Kidney epithelial cell (primary cell): ENCODE measurements around the gene ADAMTS16. TPM values are rescaled to one million over a fixed set of nuclear protein-coding genes. Genes with fewer than 3 reads are reported as not detected.
A peak's percentile ranks its signal among the peaks of the same experiment; 100 is the strongest.
"Not testable (repeated sequence)": the region's sequence is repeated elsewhere in the genome, so short reads cannot be mapped to it uniquely, and the experiment has no call there.

Source experiments
- DNase-seq: peaks from one replicate; pipeline ENCODE4 v3.0.0-alpha.2; 2010; ENCODE audit warnings: low read depth
- H3K27me3 ChIP-seq: 2 replicates; pipeline ENCODE4 v1.6.0; 2011; ENCODE audit warnings: low read length; ENCODE audit not compliant: control insufficient read depth, insufficient read depth
- H3K36me3 ChIP-seq: 2 replicates; pipeline ENCODE4 v1.5.1; 2011; ENCODE audit warnings: low read length; ENCODE audit not compliant: control insufficient read depth, insufficient read depth
- H3K4me3 ChIP-seq: 2 replicates; pipeline ENCODE4 v1.5.1; 2011; ENCODE audit warnings: low read depth, mild to moderate bottlenecking, control low read depth, low read length
- total RNA-seq: library from RNA; depleted of rRNA; stranded (reverse); fragments of >200 nt; gene quantifications from 2 replicates; pipeline ENCODE4 v1.2.3, GENCODE V29; 2015
- TF ChIP-seq, protein P1 (sequence below): IDR thresholded peaks from 2 replicates; pipeline ENCODE4 v1.5.1; 2011; ENCODE audit warnings: mild to moderate bottlenecking, moderate library complexity, low read length, control low read depth, inconsistent platforms; ENCODE audit not compliant: insufficient read depth, poor library complexity, severe bottlenecking

Gene ADAMTS16
- total RNA-seq, 1 donor from 2014 or later: 1.8 TPM

DNA sequence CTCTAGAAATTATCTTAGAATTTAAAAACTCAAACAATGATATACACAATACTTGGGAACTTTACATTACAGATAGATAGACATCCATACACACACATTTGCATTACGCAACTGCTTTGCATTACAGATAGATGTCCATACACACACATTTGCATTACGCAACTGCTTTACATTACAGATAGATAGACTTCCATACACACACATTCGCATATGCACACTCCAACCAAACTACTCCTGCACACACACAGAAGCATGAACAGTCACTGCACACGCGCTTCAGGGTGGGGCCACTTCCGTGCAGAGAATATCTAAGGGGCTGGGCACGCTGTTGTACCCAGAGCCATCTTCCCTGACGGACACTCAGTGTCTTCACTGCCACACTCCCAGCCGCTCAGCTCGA, 7.9 kb upstream of the ADAMTS16 start:
- TF ChIP-seq, protein P1, sequence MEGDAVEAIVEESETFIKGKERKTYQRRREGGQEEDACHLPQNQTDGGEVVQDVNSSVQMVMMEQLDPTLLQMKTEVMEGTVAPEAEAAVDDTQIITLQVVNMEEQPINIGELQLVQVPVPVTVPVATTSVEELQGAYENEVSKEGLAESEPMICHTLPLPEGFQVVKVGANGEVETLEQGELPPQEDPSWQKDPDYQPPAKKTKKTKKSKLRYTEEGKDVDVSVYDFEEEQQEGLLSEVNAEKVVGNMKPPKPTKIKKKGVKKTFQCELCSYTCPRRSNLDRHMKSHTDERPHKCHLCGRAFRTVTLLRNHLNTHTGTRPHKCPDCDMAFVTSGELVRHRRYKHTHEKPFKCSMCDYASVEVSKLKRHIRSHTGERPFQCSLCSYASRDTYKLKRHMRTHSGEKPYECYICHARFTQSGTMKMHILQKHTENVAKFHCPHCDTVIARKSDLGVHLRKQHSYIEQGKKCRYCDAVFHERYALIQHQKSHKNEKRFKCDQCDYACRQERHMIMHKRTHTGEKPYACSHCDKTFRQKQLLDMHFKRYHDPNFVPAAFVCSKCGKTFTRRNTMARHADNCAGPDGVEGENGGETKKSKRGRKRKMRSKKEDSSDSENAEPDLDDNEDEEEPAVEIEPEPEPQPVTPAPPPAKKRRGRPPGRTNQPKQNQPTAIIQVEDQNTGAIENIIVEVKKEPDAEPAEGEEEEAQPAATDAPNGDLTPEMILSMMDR: no peak
- H3K4me3 ChIP-seq: no peak overlapping the region
- no peaks in the 10 kb centered on the region for H3K27me3 ChIP-seq
- no peak for DNase-seq
- no peaks in the 10 kb centered on the region for H3K36me3 ChIP-seq

DNA sequence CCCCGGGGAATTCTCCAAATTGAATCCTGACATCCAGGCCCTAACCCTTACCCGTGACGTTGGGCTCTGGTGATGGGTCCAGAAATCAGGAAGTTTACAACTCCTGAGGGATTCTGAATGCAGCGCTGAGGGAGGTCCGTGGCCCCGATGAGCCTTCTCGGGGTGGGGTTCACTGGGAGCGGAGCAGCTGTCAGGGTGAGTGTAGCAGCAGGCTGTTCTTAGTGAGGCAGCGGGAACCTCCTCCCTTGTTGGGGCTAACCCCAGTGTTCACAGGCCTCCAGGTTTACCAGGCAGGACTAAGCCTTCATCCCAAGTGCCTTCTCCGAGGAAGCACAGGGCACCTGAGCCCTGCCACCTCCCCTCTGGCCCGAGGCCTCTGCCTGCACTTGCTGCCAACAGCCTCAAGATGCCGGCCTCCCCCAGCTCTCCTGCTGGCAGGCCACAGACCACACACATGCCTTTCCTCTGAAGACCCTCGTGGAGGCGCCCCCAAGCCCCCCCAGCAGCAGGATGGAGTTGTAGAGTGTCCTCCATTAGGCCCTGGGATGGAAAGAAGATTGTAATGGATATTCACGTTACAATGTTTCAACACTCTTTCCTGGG, 7.3 kb upstream of the ADAMTS16 start:
- TF ChIP-seq, protein P1: no peak
- no peaks in the 10 kb centered on the region for H3K36me3 ChIP-seq
- no peak overlapping the region for H3K4me3 ChIP-seq
- no peaks in the 10 kb centered on the region for H3K27me3 ChIP-seq
- DNase-seq: no peak

DNA sequence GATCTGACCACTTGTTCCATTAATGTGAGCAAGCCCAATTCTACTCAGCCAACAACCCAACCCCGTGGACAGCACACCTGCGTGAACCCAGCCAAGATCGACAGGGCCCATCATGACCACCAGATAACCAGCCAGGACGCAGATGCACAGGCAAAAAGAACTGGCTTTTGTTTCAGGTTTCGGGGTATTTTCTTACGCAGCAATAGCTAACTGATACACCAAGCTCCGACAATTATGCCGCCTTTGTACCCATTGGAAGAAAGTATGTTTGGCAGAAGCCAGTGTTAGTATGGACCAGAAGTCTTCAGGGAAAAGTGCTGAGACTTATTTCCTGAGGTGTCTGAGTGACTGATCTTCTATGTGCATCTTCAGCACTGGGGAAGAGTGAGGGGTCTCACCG, 6.0 kb upstream of the ADAMTS16 start:
- TF ChIP-seq, protein P1: no peak
- H3K4me3 ChIP-seq: no peak overlapping the region
- no peaks in the 10 kb centered on the region for H3K36me3 ChIP-seq
- DNase-seq: no peak
- peaks cover 1% of the 10 kb centered on the region for H3K27me3 ChIP-seq

DNA sequence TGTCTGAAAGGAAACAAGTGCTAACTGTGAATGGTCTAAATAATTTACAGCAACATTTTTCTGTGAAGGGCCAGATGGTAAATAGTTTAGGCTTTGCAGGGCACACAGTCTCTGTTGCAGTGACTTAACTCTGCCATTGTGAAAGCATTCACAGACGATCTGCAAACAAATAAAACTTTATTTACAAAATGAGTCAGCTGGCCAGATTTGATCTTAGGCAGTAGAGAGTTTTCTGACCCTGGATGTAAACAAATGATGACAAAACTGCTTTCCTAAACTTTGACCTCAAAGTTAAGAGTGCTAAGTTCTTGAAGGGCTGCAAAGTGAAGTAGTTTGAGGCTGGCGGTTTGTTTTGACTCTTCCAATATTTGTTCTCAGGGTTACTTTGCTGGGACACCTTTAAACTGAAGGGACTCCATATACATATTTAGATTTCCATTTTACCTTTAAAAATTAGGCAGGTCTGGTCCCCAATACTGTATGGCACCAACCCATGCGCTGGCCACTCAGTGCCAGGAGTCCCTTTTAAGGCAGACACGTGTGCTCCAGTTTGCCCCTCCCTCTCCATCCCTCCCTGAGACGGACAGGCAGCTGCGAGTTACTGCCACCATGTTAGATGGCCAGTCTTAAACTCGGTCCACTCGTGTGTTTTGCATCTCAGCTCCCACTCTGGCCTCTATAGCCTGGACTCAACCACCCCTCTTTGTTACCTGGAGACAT, 4.0 kb upstream of the ADAMTS16 start:
- Histone ChIP-seq H3K4me3 (no peak overlapping the region), H3K36me3 (no peaks in the 10 kb centered on the region), H3K27me3 (peaks cover 9% of the 10 kb centered on the region)
- TF ChIP-seq, protein P1: no peak
- DNase-seq: no peak

DNA sequence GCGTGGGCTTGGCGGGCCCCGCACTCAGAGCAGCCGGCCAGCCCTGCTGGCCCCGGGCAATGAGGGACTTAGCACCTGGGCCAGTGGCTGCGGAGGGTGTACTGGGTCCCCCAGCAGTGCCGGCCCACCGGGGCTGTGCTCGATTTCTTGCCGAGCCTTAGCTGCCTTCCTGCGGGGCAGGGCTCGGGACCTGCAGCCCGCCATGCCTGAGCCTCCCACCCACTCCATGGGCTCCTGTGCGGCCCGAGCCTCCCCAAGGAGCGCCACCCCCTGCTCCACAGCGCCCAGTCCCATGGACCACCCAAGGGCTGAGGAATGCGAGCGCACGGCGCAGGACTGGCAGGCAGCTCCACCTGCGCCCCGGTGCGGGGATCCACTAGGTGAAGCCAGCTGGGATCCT, 2.3 kb upstream of the ADAMTS16 start:
- not testable (repeated sequence) for DNase-seq, H3K4me3 ChIP-seq, H3K27me3 ChIP-seq, H3K36me3 ChIP-seq

DNA sequence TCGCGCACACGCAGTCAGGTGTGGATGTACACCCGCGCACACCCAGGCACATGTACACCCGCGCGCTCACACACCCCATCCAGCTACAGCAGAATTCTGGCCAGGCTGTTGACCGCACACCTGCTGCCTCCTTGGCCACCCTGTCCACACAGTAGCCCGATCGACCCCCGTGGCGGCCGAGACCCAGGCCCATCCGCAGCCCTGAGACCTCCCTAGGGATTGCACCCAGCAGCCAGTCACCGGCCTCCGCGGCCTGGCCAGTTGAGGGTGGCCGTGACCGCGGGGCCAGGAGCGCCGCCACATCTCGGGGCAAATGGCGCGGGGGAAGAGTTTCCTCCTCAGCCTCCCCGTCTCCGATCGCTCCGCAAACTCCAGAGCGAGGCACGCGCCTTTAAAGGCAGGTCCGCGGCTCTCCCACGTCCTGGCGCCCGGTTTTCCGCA, 774 bp upstream of the ADAMTS16 start:
- TF ChIP-seq, protein P1: no peak
- peaks cover 9% of the 10 kb centered on the region for H3K27me3 ChIP-seq
- peak overlapping the region; percentile 77 for H3K4me3 ChIP-seq
- DNase-seq: no peak
- H3K36me3 ChIP-seq: no peaks in the 10 kb centered on the region
